Fibroblast of lung (primary cell): ENCODE data around the gene ABCA13. TPM values are rescaled to one million over a fixed set of nuclear protein-coding genes. Genes with fewer than 3 reads are reported as not detected.

Experiments
- DNase-seq, 2 donors: peaks; one replicate each; pipeline versions ENCODE4 v3.0.0 to v3.0.0-alpha.2; 2010; ENCODE audit warnings: low read depth in 2 of 2
- H2AFZ ChIP-seq: 2 replicates; pipeline ENCODE4 v1.5.1; 2012; ENCODE audit warnings: low read length, control low read depth, inconsistent platforms
- H3K27ac ChIP-seq: 2 replicates; pipeline ENCODE4 v1.5.1; 2011; ENCODE audit warnings: low read length, control low read depth; ENCODE audit not compliant: insufficient read depth
- H3K27me3 ChIP-seq: 2 replicates; pipeline ENCODE4 v1.5.1; 2011; ENCODE audit warnings: mild to moderate bottlenecking, low read length; ENCODE audit not compliant: control insufficient read depth, insufficient read depth
- H3K36me3 ChIP-seq: 2 replicates; pipeline ENCODE4 v1.5.1; 2011; ENCODE audit warnings: low read length; ENCODE audit not compliant: control insufficient read depth, insufficient read depth
- H3K4me1 ChIP-seq: 2 replicates; pipeline ENCODE4 v1.5.1; 2011; ENCODE audit warnings: low read length; ENCODE audit not compliant: control insufficient read depth, insufficient read depth; ENCODE audit errors: extremely low read depth
- H3K4me2 ChIP-seq: 2 replicates; pipeline ENCODE4 v1.5.1; 2011; ENCODE audit warnings: low read length, control low read depth; ENCODE audit not compliant: insufficient read depth; ENCODE audit errors: extremely low read depth
- H3K4me3 ChIP-seq, 4 experiments: fragments of 200-600 bp in 1 of 4; sonication (generic) in 1 of 4; replicated peaks in 1 of 4; 2 replicates each; pipeline ENCODE4 v1.5.1; 2011 to 2016; ENCODE audit warnings: low read length in 4 of 4, low read depth in 3 of 4, mild to moderate bottlenecking in 3 of 4, control low read depth in 2 of 4, inconsistent platforms in 1 of 4, mixed read lengths in 1 of 4; ENCODE audit not compliant: insufficient read depth in 1 of 4; ENCODE audit errors: control extremely low read depth in 1 of 4
- H3K79me2 ChIP-seq: 2 replicates; pipeline ENCODE4 v1.5.1; 2012; ENCODE audit warnings: mild to moderate bottlenecking, low read length, inconsistent platforms; ENCODE audit not compliant: control insufficient read depth, insufficient read depth
- H3K9ac ChIP-seq: 2 replicates; pipeline ENCODE4 v1.5.1; 2011; ENCODE audit warnings: mild to moderate bottlenecking, low read length, control low read depth; ENCODE audit not compliant: insufficient read depth
- H3K9me3 ChIP-seq: 2 replicates; pipeline ENCODE4 v1.5.1; 2012; ENCODE audit warnings: low read depth, low read length; ENCODE audit not compliant: control insufficient read depth, insufficient read depth
- H4K20me1 ChIP-seq: 2 replicates; pipeline ENCODE4 v1.5.1; 2011; ENCODE audit warnings: low read length; ENCODE audit not compliant: control insufficient read depth, insufficient read depth; ENCODE audit errors: extremely low read depth
- EZH2 ChIP-seq: IDR thresholded peaks from 2 replicates; pipeline ENCODE4 v1.5.1; 2012; ENCODE audit warnings: low read length, control low read depth, mild to moderate bottlenecking; ENCODE audit errors: missing control alignments
- polyA plus RNA-seq, 2 donors: library from polyadenylated mRNA; depleted of rRNA in 1 of 2; stranded (reverse) in 1 of 2; unstranded in 1 of 2; fragments of >200 nt; gene quantifications; 2 replicates each; pipeline ENCODE4 v1.2.1, GENCODE V29; 2011 to 2012; ENCODE audit warnings: missing spikeins in 1 of 2
- total RNA-seq: library from RNA; depleted of rRNA; stranded (reverse); fragments of >200 nt; gene quantifications from 2 replicates; pipeline ENCODE4 v1.2.1, GENCODE V29; 2014
- TF ChIP-seq, protein P1 (sequence below), 2 donors: IDR thresholded peaks in 1 of 2; conservative IDR thresholded peaks in 1 of 2; 1 replicate in 1 of 2; 2 replicates in 1 of 2; pipeline ENCODE4 v1.5.1; 2011 to 2012; ENCODE audit warnings: low read length in 2 of 2, control low read depth in 1 of 2, inconsistent platforms in 1 of 2, low read depth in 1 of 2, mild to moderate bottlenecking in 1 of 2

The ABCA13 gene
- total and polyA plus RNA-seq, 2 donors (not counting 1 experiment from before 2014, with no cell fraction given) = 0.08 to 10.9 TPM

DNA sequence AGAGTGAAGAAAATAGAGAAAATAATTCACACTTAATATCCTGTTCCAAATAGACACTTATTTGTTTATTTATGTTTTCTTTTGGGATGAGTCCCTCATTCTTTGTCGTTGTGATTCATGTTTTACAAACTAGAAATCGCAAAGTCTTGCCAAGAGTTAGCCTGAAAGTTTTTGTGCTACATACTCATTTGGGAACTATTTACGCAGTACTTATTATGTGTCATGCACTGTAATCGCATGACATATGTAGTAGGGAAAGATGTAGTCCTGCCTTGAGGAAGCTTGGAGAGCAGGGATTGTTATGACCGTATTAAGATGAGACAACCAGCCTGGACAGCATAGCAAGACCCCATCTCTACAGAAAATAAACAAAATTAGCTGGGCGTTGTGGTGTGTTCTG lies 189.3 kb downstream of the ABCA13 start:
- Histone ChIP-seq H3K79me2 (no peaks in the 10 kb centered on the region), H3K4me1 (no peaks in the 10 kb centered on the region), H3K9me3 (no peaks in the 10 kb centered on the region), H3K4me2 (no peak overlapping the region), H3K27me3 (no peaks in the 10 kb centered on the region), H3K4me3 (no peak overlapping the region), H2AFZ (no peak overlapping the region), H3K9ac (no peak overlapping the region), H3K27ac (no peak overlapping the region), H4K20me1 (no peaks in the 10 kb centered on the region), H3K36me3 (no peaks in the 10 kb centered on the region)
- no peak for TF ChIP-seq EZH2
- TF ChIP-seq, protein P1, sequence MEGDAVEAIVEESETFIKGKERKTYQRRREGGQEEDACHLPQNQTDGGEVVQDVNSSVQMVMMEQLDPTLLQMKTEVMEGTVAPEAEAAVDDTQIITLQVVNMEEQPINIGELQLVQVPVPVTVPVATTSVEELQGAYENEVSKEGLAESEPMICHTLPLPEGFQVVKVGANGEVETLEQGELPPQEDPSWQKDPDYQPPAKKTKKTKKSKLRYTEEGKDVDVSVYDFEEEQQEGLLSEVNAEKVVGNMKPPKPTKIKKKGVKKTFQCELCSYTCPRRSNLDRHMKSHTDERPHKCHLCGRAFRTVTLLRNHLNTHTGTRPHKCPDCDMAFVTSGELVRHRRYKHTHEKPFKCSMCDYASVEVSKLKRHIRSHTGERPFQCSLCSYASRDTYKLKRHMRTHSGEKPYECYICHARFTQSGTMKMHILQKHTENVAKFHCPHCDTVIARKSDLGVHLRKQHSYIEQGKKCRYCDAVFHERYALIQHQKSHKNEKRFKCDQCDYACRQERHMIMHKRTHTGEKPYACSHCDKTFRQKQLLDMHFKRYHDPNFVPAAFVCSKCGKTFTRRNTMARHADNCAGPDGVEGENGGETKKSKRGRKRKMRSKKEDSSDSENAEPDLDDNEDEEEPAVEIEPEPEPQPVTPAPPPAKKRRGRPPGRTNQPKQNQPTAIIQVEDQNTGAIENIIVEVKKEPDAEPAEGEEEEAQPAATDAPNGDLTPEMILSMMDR (conservative IDR thresholded peaks at IDR 0.05 in 1 of 2, IDR thresholded peaks at IDR 0.05 in 1 of 2; ENCODE audit: low read depth in 1 of 2, low read length in 2 of 2) = no peak
- peak; percentile 47 to 53 for DNase-seq

DNA sequence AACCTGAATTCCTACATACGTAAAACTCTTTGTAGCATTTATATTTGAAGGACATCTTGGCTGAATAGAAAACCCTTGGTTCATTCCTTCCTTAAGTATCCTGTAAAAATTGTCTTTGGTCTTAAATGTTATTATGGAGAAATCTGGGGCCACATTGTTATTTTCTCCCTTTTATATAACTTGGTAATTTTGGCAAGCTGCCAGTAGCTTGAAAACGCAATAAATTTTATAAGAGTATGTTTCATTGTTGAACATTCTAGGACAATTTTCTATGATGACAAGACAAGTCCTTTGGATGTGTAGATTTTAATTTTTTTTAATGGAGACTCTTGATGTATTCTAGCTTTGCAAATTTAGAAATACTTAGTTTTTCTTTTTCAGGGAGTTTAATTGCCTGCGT lies 191.9 kb downstream of the ABCA13 start:
- Histone ChIP-seq H3K4me1 (no peaks in the 10 kb centered on the region), H3K4me3 (no peak overlapping the region), H3K79me2 (no peaks in the 10 kb centered on the region), H3K27me3 (no peaks in the 10 kb centered on the region), H4K20me1 (no peaks in the 10 kb centered on the region), H3K9ac (no peak overlapping the region), H3K36me3 (no peaks in the 10 kb centered on the region), H3K27ac (no peak overlapping the region), H2AFZ (no peak overlapping the region), H3K9me3 (no peaks in the 10 kb centered on the region), H3K4me2 (no peak overlapping the region)
- TF ChIP-seq, protein P1 (conservative IDR thresholded peaks at IDR 0.05 in 1 of 2, IDR thresholded peaks at IDR 0.05 in 1 of 2; ENCODE audit: low read depth in 1 of 2, low read length in 2 of 2) = no peak
- TF ChIP-seq EZH2 = no peak
- no peak for DNase-seq

DNA sequence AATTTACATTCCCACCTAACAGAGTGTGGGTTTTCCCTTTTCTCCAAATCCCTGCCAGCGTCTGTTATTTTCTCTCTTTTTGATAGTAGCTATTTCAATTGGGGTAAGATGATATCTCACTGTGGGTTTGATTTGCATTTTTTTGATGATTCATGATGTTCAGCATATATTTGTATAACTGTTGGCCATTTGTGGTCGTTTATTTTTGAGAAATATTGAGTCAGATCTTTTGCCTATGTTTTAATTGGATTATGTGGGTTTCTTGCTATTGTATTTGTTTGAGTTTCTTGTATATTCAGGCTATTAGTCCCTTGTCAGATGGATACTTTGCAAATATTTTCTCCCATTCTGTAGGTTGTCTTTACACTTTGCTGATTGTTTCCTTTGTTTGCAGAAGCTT lies 193.8 kb downstream of the ABCA13 start:
- H3K4me3 ChIP-seq = no peak overlapping the region
- H3K9me3 ChIP-seq = no peaks in the 10 kb centered on the region
- H3K27me3 ChIP-seq = no peaks in the 10 kb centered on the region
- H3K9ac ChIP-seq = no peak overlapping the region
- no peak overlapping the region for H3K27ac ChIP-seq
- H3K4me2 ChIP-seq = no peak overlapping the region
- no peak for TF ChIP-seq EZH2
- TF ChIP-seq, protein P1 (conservative IDR thresholded peaks at IDR 0.05 in 1 of 2, IDR thresholded peaks at IDR 0.05 in 1 of 2; ENCODE audit: low read depth in 1 of 2, low read length in 2 of 2) = no peak
- H3K36me3 ChIP-seq = no peaks in the 10 kb centered on the region
- no peaks in the 10 kb centered on the region for H3K79me2 ChIP-seq
- DNase-seq = peak; percentile 34 to 40
- H2AFZ ChIP-seq = no peak overlapping the region
- H3K4me1 ChIP-seq = no peaks in the 10 kb centered on the region
- no peaks in the 10 kb centered on the region for H4K20me1 ChIP-seq
